NOMO-1 treated with DMSO at 0.1 percent for 48 hours (cell line): Measurements from ENCODE around the gene EPB41L1.

Source experiments
- DNase-seq: peaks from one replicate; lab custom pipeline; 2025; ENCODE audit not compliant: unreplicated experiment; lab: John Stamatoyannopoulos, UW

Gene EPB41L1

DNA sequence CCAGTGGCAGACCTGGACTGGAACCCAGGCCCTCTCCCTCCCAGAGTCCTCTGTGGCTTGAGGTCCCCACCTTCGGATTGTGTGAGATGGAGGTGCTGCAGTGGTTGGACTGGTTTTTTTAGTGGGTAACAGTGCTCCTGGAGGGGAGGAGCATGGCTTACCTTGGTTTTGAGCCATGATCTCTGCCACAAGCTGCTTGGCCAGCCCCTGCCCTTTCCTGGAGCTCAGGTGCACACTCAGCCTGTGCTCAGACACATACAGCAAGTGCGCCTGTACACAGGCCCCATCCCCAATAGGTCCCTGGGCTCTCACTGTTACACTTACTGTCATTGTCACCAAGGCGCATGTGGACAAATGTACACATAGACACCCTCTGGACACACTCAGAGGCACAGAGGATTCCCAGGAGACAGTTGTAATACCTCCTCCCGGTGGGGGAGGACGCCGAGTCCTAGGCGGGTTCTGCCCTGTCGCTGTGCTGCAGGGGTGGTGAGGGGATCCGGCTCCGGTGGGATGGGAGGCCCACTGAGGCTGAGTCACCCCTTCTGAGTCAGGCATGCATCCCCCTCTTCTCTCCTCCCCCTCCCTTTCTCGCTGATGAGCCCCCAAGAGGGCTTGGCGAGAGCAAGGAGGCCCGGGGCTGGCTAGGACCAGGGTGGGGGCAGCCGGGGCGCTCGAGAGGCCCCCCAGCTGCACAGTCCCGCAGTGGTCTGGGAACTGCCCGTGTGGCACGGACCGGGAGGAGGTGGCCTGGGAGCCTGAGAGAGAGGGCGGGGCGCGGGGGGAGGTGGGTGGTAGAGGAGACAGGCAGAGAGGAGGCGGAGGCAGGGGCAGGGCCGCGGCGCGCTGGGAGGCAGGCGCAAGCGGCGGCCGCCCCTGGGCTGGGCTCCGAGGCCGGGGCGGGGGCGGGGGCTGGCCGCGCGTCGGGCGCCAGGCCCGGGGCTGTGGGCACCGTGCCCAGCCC, 522 bp upstream of the EPB41L1 start:
- no peak for DNase-seq

DNA sequence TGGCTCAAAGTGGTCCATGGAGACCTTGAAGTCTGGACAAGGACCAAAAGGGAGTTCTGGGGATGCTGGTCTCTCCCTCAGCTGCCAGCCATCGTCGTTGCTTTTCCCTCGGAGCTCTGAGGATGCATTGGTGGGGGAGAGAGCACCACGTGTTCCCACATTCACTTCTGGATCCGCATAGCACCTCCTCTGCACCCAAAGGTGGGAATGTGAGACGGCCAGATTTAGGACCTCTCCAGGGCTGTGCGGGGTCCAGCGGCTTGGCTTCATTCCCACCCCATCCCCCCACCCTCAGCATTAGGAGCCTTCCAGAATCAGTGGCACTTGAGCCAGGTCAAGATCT, 1.1 kb downstream of the EPB41L1 start:
- no peak for DNase-seq

DNA sequence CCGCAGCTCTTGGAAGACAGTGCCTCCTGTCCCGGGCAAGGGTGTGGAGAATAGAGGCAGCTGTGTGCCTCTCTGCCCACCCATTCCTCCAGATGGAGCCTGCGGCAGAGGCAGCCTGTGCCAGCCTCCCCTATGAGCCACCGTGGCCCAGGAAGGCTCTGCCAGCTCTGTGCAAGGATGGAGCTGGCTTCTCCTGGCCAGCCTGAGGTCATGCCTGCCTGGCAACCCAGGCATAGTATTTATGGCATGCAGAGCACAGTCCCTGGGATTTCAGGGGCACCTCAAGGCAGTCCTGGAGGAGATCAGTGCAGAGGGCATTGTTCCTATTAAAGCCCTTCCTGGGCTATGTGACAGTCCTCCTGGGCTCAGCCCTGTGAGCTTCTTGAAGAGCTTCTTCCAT, 1.5 kb downstream of the EPB41L1 start:
- DNase-seq, result no peak

DNA sequence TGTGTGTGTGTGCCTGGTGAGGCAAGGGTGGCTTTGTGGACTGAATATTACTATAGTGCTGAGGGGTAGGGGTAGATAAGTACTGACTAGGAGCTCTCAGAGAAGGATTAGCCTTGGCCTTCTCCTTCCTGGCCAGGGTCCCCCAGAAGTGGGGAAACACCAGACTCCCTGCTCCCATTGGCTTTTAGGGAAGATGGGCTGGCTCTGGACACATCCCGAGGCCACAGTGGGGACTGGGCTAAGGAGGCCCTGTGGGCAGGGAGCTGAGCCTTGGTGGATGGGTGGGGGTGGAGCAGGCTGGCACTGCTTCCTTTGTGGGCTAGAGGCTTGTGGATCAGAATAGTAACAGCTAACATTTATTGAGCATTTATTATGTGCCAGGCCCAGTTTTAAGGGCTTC, 3.1 kb downstream of the EPB41L1 start:
- DNase-seq, result no peak

DNA sequence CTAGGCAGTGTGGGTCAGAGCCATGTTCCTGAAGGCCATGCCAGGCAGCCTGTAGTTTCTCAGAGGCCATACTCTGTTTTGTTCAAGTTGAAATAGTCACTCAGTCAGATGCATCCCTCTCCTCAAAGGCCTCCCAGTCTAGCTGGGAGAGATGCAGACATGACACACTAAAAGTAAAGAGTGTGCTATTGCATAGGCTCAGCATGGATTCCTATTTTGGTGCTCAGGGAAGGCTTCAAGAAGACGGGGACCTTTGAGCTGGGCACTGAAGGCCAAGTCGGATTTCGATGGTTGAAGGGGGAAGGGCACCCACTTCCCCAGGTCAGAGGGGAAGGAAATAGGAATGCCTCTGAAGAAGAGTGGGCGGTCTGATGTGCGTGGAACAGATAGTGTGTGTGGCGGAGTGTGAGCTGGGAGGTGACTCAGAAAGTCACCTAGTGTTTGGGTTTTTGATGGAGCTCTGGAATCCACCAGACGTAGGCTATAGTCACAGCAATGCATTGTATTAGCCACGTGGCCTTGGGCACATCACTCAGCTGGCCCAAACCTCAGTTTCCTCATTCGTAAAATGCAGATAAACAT, 3.7 kb downstream of the EPB41L1 start:
- DNase-seq, result no peak

DNA sequence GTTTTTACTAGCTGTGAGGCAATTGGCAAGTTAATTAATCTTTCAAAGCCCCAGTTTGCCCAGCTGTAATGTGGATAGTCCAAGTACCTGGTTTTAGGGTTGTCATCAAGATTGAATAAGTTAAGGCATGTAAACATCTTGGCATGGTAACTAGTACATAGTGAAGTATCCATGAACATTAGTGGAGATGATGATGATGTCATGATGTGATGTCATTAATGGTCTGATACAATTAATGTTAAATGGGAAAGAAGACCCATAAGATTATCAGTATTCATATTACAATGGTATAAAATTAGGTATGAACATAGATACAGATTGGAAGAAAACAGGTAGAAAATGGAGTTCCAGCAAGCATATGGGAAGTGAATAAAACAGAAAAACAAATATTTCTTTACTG, 5.3 kb downstream of the EPB41L1 start:
- DNase-seq, result no peak

DNA sequence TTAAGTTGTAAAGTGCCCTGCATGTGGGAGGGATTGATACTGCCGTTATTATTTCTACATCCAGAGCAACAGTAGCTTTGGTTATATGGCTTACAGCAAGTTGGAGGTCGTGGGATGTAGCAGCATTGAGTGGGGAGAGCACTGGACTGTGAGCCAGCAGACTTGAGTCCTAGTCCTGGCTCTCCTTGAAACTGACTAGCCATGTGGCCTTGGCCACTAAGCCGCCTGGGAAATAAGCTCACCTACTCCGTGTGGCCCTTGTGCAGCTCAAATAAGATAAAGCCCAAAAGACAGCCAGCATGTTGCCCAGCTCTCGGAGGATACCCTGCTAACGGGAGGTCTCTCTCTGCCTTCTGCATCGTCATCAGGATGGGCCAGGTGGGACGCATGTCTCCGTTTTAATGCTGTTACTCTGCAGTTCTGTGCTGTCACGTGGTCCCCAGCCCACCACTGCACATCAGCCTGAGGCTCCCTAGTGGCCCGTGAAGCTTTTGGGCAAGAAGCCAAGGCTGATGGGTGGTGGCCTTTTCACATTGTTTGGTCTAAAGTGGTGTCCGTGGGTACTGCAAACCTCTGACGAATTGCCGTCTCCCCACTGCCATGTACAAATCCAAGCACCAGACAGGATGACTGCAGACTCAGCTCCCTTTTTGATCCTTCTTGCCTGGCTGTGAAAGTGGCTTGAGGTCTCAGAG, 7.9 kb downstream of the EPB41L1 start:
- no peak for DNase-seq

DNA sequence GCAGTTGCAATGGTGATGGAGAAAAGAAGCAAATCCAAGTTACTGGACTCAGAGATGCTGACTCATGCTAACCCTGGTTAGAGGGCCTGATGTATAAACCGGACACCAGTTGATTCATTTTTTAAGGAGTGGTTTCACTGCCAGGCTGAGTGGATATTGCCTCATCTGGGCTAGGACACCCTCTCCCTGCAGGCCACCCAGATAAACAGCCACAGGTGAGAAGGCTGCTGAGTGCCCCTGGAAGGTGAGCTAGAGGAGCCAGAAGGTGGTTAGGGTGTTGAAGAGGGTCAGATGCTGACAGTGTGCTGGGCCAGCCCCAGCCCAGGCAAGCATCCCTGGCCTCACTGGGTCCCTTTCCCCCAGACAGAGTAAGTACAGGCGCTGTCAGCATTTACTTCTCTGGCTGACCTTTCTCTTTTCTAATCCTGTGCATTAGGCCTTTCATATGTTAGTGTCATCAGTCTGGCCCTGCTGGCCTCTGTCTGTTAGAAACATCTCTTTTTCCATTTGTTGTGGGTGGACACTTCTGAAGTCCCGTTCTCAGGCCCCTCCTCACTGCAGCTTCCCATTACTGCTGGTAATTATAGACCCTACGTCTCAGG, 13.5 kb downstream of the EPB41L1 start:
- peak; percentile 5 for DNase-seq

DNA sequence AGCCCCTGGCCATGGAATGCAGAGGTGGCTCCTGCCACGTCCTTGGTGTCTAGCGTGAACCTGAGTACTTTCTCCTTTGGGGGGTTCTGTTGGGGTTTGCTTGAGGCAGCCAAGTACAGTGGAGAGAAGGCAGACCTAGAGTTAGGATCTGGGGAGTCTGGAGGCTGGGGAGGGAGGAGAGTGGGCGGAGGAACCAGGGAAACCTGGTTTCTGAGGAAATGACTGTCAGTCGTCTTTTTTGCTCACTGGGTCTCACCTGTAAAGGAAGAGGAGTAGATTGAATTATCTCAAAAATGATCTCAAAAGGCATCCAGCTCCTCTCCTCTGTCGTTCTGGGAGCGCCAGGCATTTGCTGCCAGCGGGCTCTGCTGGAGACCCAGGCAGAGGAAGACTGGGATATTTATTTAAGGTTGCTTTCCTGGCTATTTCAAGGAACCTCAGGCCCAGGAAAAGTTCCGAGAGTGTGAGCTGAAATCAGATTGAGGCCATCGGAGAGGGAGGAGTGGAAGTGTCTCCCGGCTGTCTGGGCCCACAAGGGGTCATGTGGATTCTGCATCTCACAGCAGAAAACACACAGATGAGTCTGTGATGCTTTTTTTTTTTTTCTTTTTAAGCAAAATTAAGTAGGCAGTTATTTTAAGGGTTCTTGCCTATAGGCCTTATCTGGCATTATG, 16.1 kb downstream of the EPB41L1 start:
- no peak for DNase-seq

DNA sequence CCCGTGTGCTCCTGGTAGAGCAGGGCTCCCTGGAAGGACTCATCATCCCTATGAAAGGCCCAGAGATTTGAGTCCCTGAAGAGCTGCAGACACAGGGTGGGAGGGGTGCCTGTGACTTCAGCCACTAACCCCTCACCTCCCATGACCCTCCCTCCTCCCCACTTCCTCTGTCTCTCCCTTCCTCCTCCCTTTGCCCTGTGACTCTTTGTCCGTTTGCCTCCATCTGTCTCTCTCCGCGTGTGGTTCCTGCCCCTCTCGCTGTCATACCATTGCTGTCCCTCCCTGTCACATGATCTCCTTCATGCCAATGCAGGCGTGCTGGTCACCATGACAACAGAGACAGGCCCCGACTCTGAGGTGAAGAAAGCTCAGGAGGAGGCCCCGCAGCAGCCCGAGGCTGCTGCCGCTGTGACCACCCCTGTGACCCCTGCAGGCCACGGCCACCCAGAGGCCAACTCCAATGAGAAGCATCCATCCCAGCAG, 19.0 kb downstream of the EPB41L1 start:
- DNase-seq, result peak; percentile 59

DNA sequence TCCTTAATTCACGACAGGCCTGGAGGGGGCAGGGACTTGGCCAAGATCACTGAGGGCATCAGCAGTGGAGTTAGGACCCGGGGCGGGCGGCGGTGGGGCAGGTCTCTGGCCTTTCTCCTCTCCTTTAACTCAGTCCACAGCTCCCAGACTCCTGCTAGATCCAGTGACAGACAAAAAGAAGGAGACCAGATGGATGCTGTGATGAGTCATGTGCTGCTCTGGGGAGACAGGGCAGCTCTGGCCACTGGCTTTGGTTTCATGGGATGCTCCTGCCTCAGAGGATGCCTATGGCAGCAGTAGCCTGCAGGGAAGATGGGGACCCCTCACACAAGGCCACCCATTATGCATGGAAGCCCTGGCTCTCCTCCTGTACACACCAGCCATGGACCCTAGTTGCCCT, 20.5 kb downstream of the EPB41L1 start:
- DNase-seq, result no peak

DNA sequence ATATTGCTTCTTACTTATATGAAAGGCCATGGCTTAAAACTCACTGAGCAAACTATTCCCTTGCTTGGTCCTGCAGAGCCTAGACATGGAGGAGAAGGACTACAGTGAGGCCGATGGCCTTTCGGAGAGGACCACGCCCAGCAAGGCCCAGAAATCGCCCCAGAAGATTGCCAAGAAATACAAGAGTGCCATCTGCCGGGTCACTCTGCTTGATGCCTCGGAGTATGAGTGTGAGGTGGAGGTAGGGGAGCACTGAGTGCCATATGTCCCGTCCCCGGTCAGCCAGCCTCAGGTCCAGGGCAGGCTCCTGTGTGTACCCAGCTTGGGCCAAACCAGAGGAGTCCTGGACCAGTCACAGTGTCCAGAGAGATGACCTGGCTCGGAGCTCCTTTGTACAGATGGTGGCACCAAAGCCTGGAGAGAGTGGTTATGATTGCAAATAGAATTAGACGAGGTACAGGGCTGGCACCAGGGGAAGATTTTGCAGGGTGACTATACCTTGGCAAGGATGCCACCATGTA, 21.0 kb downstream of the EPB41L1 start:
- DNase-seq, result no peak

DNA sequence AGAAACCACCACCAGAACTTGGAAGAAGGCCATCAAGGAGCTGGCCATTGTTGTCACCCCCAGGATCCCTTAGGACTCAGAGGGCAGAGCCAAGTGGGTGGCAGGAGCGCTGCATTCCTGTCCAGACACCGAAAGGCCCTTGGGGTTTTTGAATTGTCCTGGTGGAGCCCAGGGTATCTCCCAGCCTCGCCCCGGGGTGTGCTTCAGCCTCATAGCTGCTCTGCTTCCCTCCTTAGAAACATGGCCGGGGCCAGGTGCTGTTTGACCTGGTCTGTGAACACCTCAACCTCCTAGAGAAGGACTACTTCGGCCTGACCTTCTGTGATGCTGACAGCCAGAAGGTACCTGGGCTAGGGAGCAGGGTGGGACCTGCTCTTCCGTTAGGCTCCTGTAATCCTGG, 23.2 kb downstream of the EPB41L1 start:
- no peak for DNase-seq

DNA sequence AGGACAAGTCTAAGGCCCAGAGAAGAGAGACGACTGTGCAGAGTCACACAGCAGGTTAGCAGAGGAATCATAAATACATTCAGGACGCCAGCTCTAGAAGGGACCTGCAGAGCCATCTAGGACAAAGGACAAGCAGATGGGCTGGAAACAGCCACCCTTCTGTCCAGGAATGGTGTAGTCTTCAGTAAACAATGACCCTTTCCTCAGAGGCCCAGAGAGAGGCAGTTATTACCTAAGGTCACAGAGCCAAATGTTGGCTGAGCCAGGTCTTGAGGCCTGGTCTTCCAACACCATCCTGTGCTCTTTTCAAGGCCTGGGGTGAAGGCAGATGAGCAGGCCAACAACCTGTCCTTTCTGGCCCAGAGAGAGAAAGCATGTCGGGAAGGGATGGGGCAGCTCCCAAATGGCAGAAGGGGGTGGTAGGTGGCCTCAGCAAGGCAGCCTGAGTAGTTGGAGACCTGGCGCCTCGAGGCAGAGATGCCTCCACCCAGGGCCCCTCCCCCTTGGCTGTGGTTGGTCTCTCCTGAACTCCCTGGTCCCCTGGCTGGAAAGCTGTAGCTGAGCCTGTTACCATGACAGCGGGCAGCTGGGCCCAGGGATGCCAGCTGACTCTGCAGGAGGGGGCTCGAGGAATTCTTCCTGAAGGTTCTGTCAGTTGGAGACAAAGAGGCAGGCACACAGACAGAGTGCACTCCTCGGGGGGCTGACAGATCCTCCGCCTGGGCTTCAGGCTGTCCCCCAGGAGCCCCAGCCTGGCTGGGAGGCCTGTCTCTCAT, 24.8 kb downstream of the EPB41L1 start:
- no peak for DNase-seq

DNA sequence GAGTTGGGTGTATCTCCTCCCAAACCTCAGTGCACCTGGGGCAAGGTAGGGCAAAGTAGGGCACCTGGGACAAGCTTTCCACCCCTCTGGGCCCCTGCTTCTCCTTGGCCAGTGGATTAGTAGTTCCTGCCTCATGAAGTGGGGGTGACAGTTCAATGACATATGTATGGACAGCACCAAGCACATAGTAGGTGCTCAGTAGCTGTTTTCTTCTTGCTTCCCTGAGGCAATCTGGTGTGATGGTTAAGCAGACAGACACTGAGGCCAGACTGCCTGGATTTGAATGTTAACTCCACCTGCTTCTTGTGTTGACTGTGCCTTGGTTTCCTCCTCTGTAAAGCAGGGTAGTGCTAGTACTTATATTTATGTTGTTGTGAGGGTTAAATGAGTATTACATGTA, 25.8 kb downstream of the EPB41L1 start:
- DNase-seq, result no peak

DNA sequence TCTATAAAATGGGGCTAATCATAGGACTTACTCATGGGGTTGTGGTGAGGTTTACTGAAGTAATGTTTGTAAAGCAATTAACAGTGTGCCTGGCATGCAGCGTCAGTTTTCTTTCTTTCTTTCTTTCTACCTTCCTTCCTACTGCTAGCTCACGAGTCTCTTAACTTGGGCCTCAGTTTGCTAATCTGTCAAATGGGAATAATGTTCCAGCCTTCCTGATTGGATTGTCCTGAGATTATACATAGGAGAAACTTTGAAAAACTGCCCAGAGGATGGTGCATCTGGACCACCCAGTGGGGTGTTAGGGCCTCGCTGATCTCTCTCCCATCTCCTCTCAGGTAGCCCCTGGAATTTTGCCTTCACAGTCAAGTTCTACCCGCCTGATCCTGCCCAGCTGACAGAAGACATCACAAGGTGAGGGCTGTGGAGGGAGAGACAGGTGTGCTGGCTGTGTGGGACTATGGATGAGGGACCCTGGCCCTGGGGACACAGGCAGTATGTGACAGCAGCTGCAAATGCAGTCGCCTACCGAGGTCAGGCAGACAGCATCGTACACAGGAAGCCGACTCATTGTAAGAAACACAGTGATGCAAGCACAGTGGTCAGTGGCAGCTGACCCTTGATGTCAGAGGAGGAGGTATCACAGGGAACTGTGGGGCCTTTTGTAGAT, 27.5 kb downstream of the EPB41L1 start:
- DNase-seq, result no peak

DNA sequence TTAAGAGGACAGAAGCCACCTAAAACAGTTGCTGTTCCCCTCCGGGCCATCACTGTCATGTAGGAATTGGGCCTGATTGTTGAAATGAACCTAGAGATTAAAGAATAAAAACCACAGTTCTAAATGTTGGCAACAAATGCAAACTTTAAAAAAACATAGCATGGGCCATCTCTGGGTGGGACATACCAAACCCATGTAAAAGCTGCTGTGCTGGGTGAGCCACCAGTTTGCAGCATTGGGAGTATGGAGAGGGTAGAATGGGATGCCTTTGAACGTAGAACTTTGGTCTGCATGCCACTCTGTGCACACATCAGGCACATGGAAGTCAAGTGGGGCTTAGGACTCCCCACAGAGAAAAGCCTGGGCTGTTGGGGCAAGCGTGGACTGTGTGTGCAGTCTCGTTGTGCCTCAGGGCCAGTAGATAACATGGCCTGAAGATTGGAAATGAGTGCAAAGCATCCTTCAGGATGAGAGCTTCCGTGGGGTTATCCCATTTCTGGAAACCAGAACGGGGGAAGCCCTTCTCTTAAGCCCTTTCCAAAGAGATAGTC, 28.1 kb downstream of the EPB41L1 start:
- DNase-seq, result no peak

DNA sequence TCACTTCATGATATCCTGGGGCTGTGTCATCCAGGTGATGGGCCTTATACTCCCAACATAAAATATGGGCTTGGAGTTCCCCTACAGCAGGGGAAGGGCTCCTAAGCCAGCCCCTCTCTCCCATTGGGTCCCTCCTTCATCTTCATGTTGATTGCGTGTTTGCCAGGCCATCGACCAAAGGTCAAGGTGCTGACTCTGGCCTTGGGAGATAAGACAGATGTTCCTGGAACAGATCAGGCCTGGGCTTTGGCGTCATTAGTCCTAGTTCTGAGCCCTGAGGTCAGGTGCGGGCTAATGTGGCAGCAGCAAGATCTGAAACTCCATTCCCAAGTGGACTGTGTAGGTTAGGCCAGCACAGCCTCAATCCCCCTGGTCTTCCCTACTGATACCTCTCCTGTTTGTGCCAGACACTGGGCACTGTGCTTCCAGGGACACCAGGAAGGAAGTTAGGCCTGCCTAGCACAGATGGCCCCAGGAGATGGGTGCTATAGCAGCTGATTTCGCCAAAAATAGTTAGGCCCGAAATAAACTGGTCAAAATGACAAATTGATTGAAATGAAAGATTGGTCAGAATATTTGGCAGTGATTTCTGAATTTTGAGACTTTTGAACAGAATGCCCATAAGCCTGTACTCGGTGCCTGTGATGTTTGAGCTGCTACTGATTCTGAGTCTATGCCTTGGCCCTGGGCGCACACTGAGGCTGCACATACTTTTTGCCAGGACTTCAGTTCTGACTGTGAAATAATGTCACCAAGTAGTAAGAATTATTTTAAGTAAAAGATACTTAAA, 28.8 kb downstream of the EPB41L1 start:
- no peak for DNase-seq
